GM10266 (cell line): ENCODE results near the gene LHFPL2.

Source experiments
- DNase-seq: peaks from one replicate; pipeline ENCODE4 v3.0.0; 2012; ENCODE audit errors: extremely low spot score
- TF ChIP-seq, protein P1 (sequence below): IDR thresholded peaks from 2 replicates; pipeline ENCODE4 v1.5.1; 2012; ENCODE audit warnings: mild to moderate bottlenecking, low read depth; ENCODE audit not compliant: control insufficient read depth, insufficient read depth; ENCODE audit errors: missing control alignments

Gene LHFPL2

GRCh38 chr5:78638423-78638822 is 10.1 kb downstream of the LHFPL2 start:
- DNase-seq = no peak
- TF ChIP-seq, protein P1, sequence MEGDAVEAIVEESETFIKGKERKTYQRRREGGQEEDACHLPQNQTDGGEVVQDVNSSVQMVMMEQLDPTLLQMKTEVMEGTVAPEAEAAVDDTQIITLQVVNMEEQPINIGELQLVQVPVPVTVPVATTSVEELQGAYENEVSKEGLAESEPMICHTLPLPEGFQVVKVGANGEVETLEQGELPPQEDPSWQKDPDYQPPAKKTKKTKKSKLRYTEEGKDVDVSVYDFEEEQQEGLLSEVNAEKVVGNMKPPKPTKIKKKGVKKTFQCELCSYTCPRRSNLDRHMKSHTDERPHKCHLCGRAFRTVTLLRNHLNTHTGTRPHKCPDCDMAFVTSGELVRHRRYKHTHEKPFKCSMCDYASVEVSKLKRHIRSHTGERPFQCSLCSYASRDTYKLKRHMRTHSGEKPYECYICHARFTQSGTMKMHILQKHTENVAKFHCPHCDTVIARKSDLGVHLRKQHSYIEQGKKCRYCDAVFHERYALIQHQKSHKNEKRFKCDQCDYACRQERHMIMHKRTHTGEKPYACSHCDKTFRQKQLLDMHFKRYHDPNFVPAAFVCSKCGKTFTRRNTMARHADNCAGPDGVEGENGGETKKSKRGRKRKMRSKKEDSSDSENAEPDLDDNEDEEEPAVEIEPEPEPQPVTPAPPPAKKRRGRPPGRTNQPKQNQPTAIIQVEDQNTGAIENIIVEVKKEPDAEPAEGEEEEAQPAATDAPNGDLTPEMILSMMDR = no peak

DNA sequence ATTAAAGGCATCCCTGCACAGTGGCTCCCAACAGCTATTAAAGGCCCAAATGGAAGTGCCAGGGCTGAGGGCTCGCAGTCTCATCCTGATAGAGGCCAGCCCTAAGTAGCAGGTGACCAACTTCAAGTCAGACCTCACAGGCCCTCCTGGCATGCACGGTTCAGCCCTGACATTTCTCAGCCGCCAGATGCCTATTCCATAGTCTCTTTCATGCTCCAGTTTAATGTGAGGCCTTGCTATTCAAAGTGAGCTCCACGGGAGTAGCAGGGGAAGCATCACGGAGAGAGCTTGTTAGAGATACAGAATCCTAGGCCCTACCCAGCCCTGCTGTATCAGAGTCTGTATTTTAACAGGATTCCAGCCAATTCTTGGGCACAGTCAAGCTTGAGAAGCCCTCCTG is 11.1 kb downstream of the LHFPL2 start:
- TF ChIP-seq, protein P1 = no peak
- no peak for DNase-seq

- TF ChIP-seq, protein P1 = no peak
- DNase-seq = no peak
Measured at GRCh38 chr5:78636682-78637081, 11.9 kb downstream of the LHFPL2 start.

GRCh38 chr5:78634634-78635033 is 13.9 kb downstream of the LHFPL2 start:
- no peak for DNase-seq
- TF ChIP-seq, protein P1 = peak; percentile 1

DNA sequence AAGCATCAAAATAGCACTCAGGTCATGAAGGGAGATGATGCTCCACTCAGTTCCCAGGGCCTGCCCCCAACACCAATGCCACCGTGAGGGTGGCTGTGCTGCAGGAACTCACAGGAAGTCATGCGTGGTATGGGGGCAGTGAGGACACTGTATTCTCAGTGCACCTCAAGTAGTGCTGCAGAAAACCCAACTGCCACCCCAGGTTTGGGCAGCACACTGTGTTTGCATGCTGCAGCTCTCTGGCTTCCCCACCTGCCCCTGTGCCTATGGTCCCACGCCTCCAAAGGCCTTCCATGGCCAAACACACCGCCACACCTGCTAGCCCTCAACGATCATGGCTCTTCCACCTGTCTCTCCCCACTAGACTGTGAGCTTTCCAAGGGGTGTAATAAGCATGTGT is 14.3 kb downstream of the LHFPL2 start:
- DNase-seq = no peak
- TF ChIP-seq, protein P1 = no peak

DNA sequence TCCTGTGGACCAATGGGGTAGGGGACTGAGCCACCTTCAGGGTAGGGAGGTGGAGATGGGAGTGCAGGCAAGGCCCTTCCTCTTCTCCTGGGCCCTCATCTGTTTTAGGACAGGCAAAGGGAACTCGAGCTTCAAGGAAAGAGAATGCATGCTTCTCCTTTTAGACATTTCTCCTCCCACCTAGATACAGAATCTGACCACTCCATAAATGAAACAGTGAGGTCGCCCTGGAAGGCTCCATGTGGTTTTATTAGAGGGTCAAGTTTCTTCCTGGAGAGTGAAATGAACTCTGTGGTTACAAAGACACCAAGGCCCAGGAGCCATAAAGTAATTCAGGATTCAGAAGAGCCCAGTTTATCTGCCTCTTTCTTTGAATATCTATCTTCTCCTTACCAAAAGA is 14.9 kb downstream of the LHFPL2 start:
- DNase-seq = no peak
- TF ChIP-seq, protein P1 = no peak

DNA sequence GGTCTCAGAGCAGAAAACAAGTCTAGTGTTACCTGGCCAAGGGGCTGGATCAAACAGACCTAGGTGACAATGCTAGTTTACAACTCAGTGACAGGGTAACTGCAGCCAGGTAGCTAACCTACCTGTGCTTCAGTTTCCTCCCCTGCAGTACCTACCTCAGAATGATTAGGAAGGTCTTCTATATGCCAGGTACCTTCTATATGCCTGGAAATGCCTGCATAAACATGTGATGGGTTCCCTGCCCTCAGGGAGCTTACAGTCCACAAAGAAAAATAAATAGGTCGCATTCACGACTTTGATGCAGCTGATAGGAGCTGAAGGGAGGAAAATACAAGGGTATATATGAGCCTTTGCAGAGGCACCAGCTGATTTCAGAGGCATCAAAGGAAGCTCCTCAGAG is 16.1 kb downstream of the LHFPL2 start:
- DNase-seq = no peak
- TF ChIP-seq, protein P1 = no peak
